A549 treated with AZD9567 at 1 μM for 4 hours (cell line): Measurements from ENCODE around the gene PLEKHG2. TPM values are rescaled to one million over a fixed set of nuclear protein-coding genes. Genes with fewer than 3 reads are reported as not detected.

Experiments used
- total RNA-seq: library from RNA; stranded (reverse); fragments of 200-300 nt; extraction: Qiagen RNA extraction; gene quantifications from 5 replicates; pipeline ENCODE4 v1.2.3, GENCODE V29; 2022; ENCODE audit not compliant: insufficient read depth

Gene PLEKHG2, protein sequence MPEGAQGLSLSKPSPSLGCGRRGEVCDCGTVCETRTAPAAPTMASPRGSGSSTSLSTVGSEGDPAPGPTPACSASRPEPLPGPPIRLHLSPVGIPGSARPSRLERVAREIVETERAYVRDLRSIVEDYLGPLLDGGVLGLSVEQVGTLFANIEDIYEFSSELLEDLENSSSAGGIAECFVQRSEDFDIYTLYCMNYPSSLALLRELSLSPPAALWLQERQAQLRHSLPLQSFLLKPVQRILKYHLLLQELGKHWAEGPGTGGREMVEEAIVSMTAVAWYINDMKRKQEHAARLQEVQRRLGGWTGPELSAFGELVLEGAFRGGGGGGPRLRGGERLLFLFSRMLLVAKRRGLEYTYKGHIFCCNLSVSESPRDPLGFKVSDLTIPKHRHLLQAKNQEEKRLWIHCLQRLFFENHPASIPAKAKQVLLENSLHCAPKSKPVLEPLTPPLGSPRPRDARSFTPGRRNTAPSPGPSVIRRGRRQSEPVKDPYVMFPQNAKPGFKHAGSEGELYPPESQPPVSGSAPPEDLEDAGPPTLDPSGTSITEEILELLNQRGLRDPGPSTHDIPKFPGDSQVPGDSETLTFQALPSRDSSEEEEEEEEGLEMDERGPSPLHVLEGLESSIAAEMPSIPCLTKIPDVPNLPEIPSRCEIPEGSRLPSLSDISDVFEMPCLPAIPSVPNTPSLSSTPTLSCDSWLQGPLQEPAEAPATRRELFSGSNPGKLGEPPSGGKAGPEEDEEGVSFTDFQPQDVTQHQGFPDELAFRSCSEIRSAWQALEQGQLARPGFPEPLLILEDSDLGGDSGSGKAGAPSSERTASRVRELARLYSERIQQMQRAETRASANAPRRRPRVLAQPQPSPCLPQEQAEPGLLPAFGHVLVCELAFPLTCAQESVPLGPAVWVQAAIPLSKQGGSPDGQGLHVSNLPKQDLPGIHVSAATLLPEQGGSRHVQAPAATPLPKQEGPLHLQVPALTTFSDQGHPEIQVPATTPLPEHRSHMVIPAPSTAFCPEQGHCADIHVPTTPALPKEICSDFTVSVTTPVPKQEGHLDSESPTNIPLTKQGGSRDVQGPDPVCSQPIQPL (N-terminal part only)
- 49.0 to 86.4 TPM (median 78.5 TPM) in 5 replicates for total RNA-seq

DNA sequence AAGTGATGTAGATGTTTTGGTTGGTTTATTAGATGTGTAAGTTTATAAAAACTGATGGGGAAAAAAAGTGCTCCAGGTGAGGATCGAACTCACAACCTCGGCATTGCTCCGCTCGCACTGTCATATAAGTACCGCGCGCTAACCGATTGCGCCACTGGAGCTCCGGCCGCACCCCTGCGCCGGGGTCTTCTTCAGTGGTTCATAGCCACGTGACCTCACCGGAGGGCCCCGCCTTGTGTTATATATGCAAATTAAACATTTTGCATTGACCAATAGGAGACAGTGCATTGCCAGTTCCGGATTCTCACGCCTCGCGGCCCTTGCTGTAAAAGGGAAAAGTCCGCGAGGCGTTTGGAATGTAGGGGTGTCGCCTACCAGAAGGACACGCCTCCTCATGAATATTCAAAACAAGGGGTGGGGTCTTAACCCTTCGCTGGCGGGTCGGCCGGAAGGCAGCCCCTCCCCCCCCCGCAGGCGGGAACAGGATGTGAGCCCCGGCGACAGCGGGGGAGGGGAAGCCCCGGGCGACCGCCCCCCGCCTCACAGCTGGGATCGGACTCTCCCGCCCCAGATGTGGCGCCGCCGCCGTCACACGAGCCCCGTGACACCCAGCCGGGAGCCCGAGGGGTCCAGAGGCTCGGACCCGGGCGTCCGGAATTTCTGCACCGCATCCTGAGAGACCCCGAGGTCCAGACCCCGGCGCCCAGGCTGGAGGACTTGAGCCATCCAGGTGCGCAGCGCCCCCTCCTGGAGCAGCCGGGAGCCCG is at the start of gene PLEKHG2:
TSS of gene PLEKHG2 (plus strand) at position 570 of the 767 bp plus-strand sequence. CDS start 1,418 bp downstream, outside the sequence.

DNA sequence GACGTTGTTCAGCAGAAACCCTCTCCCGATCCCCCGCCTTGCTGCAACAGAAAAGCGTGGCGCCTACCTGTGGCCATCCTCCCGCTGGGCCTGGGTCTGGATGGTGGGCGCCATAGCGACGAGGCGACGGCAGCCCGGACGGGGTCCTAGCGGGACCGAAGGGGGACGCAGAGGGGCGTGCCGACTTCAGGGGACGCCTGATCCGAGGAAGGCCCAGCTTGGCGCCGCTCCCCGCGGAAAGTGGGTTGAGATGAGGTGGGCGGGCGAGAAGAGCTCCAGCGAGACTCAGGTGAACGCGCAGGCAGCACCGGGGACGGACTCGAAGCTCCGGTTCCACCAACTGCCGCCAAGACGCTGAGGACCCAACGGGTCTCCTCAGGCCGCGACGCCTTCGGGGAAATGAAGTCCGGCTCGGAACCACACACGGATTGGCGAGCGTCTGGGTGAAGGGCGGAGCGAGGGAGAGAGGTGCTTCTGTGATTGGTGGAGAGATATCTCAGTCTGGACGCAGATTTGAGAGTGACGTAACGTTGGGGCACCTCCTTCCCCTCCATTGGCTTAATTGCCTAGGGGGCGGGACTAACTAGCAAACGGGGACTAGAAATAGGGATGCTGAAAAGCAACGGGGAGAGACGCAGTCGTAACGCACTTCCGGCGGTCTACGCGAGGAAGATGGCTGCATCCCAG is 21.6 kb upstream of the PLEKHG2 start, which contains the start of the genes MED29 and PAF1:
TSS of gene MED29 (plus strand) at position 628 of the 687 bp plus-strand sequence. CDS start at position 673, 45 bp downstream.
TSS of gene PAF1 (minus strand) at position 356 of the 687 bp plus-strand sequence. CDS start at position 114, 242 bp downstream.

DNA sequence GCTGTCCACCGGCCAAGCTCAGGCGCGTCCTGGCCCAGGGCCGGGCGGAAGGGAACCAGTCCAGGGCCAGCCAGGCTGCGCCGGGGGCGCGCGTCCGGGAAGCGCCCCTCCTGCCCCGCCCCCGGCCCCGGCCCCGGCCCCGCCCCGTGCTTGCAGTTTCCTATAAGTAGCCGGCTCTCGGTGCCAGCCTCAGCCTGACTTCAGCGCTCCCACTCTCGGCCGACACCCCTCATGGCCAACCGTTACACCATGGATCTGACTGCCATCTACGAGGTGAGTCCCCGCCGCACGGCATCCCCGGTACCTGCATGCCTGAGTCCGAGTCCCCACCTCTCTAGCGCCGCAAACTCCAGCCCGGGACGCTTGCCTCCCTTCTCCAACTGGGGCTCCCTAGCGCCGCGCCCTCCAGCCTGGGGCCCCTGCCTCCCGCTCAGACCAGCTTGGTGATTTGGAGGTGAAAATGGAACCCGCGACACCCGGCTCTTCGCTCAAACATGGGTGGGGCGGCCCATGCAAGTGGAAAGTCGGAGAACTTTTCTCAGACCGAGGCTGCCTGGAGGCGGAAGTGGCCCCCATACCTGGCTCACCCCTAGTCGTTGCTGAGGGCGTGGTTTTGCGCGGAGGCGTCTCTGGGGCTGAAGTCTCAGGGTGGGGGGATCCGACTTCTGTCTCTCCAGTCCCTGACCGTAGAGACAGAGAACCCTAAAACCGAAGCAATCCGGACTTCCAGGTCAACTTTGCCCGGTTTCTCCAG is 5.6 kb upstream of the PLEKHG2 start, which contains the start of gene ZFP36:
TSS of gene ZFP36 (plus strand) at position 192 of the 754 bp plus-strand sequence. CDS start at position 250, 58 bp downstream.

DNA sequence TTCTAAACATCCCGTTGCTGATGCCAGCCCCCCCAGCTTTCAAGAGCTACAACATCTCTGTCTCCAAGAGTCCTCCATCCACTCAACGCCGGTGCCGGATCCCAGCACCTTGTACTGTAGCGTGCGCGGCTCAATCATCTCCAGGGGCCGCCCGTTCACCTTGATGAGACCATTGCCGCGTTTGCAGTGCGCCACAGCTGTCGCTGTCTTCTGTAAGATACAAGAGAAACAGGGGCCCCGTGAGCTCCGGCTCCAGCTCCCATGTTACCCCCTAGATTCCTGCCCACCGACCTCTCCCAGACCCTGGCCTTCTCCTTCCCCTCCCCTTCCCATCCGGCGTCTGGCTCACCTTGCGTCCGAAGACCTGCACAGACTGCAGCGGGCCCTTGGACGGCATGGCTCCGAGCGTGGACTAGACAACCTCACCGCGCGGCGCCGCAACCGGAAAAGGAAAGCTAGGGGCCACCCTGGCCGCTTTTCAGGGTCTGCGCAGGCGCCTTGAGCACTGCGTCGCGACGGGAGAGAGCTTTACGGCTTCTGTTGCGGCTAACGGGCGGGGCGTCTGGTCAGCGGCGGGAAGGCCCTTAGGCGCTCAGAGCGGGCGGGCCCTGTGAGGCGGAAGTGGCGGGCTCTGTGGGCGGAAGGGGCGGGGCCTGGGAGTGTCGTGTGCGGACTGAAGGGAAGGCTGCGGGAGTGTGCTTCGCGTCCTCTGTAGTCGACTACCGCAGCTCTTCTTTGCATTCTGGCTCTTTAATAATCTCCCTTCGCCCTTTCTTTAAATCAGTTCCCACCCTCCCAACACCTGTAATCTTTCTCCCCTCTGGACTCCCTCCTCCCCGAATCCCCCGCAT is 23.3 kb downstream of the PLEKHG2 start, which contains the start of gene RPS16:
TSS of gene RPS16 (minus strand) at position 451 of the 851 bp plus-strand sequence. CDS start at position 397, 54 bp downstream.

DNA sequence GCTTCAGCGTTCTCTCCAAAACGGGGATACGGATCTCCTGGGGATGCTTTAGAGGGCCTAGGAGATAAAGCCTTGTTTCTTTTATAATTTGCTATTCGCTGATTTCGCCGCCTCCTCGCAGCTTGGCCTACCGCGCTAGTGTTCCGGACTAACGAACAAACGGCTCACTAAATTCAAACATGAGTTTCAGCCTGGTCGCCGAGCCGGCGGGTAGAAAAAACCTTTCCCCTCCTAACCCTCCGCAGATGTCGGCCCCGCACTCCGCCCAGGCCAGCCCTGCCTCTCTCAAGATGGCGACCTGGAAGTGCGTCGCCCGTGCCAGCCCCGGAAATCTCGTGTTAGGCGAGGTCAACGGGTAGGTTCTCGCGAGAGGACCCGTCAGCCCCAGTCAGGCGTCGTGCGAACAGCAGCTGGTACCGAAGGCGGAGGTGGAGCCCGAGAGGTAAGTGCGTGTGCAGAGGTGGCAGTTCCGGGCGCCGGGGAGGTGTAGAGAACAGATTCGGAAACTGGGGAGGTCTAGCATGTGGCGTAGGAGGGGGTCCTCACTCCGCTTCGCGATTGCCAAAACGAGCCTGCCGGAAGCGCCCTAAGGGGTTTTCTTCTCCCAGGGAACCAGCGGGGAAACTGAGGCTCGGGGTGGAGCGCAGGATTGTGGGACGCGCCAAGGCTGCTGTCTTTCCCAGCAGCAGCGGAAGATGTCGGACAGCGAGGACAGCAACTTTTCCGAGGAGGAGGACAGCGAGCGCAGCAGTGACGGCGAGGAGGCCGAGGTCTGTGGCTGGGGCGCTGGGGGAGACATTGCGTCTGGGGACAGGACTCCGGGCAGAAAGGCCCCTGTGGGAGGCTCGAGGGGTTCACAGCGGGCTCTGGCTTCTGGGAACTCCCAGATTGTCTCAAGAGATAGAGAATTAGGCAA is 33.0 kb downstream of the PLEKHG2 start, which contains the start of gene SUPT5H:
TSS of gene SUPT5H (plus strand) at position 387 of the 916 bp plus-strand sequence. CDS start at position 696, 309 bp downstream.

Other genes starting within 250 kb of the PLEKHG2 start
- 1.3 to 2.1 TPM (median 1.4 TPM) in 5 replicates for gene NCCRP1, start 215.7 kb upstream of the PLEKHG2 start, total RNA-seq
- not detected in 5 replicates for gene SYCN, start 208.4 kb upstream of the PLEKHG2 start, total RNA-seq
- not detected in 5 replicates for gene IFNL3, start 167.7 kb upstream of the PLEKHG2 start, total RNA-seq
- 0.06 TPM in 1 of 5 replicates, not detected in the others for gene IFNL4, start 163.8 kb upstream of the PLEKHG2 start, total RNA-seq
- gene IFNL2, start 144.3 kb upstream of the PLEKHG2 start, total RNA-seq, result not detected in 5 replicates
- 0.13 to 0.16 TPM in 2 of 5 replicates, not detected in the others for gene IFNL1, start 116.3 kb upstream of the PLEKHG2 start, total RNA-seq
- gene LRFN1, start 91.8 kb upstream of the PLEKHG2 start, total RNA-seq, result 5.9 to 10.7 TPM (median 8.9 TPM) in 5 replicates
- 0.45 to 0.82 TPM (median 0.62 TPM) in 3 of 5 replicates, not detected in the others for gene GMFG, start 76.6 kb upstream of the PLEKHG2 start, total RNA-seq
- 115 to 174 TPM (median 166 TPM) in 5 replicates for gene SAMD4B, start 70.2 kb upstream of the PLEKHG2 start, total RNA-seq
- gene PAF1, start 21.6 kb upstream of the PLEKHG2 start, total RNA-seq, result 72.0 to 80.3 TPM (median 72.6 TPM) in 5 replicates
- 73.8 to 80.0 TPM (median 75.8 TPM) in 5 replicates for gene MED29, start 21.3 kb upstream of the PLEKHG2 start, total RNA-seq
- 166 to 245 TPM (median 209 TPM) in 5 replicates for gene ZFP36, start 5.8 kb upstream of the PLEKHG2 start, total RNA-seq
- gene RPS16, start 23.3 kb downstream of the PLEKHG2 start, total RNA-seq, result 5,938 to 7,845 TPM (median 7,337 TPM) in 5 replicates
- gene SUPT5H, start 32.9 kb downstream of the PLEKHG2 start, total RNA-seq, result 143 to 205 TPM (median 186 TPM) in 5 replicates
- 179 to 235 TPM (median 217 TPM) in 5 replicates for gene TIMM50, start 68.2 kb downstream of the PLEKHG2 start, total RNA-seq
- 3.6 to 11.6 TPM (median 10.2 TPM) in 5 replicates for gene DLL3, start 86.3 kb downstream of the PLEKHG2 start, total RNA-seq
- gene SELENOV, start 102.5 kb downstream of the PLEKHG2 start, total RNA-seq, result not detected in 5 replicates
- 8.2 to 12.8 TPM (median 8.7 TPM) in 5 replicates for gene EID2B, start 120.2 kb downstream of the PLEKHG2 start, total RNA-seq
- 32.5 to 48.7 TPM (median 45.4 TPM) in 5 replicates for gene EID2, start 127.5 kb downstream of the PLEKHG2 start, total RNA-seq
- not detected in 5 replicates for gene LGALS13, start 189.9 kb downstream of the PLEKHG2 start, total RNA-seq
- not detected in 5 replicates for gene LGALS16, start 243.2 kb downstream of the PLEKHG2 start, total RNA-seq